C4-2B (cell line): ENCODE data around the gene XYLT1.

ENCODE experiments used
- H3K27ac ChIP-seq: fragments of 450-650 bp; 2 replicates; pipeline ENCODE4 v1.5.1; 2017
- CTCF ChIP-seq: fragments of 450-650 bp; conservative IDR thresholded peaks from 2 replicates; pipeline ENCODE4 v1.5.1; 2017; ENCODE audit warnings: mild to moderate bottlenecking
- ZFX ChIP-seq: fragments of 450-650 bp; IDR thresholded peaks from 2 replicates; pipeline ENCODE4 v1.6.1; 2017

Gene XYLT1

GRCh38 chr16:17224879-17225281, 245.9 kb downstream of the XYLT1 start:
- TF ChIP-seq CTCF (no peak), ZFX (no peak)
- H3K27ac ChIP-seq, result no peak overlapping the region

- no peak for TF ChIP-seq ZFX
- no peak for TF ChIP-seq CTCF
- no peak overlapping the region for H3K27ac ChIP-seq
Measured at GRCh38 chr16:17224350-17224749, 246.4 kb downstream of the XYLT1 start.

DNA sequence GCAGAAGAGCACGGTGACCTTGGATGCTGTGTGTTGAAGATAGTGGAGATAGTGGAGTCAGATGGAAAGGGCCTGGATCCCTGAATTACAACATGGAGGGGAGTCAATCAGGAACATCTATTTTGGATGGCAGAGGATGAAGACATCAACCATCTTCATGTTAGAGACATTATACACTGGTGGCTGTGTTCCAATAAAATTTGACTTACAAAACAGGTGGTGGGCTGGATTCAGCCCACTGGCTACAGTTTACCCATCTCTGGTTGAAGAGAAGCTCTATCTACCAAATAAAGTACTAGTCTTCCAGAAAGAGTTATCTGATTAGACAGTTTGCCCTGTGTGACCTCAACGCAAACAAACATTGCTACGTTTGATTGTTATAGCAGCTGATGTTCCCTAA, 247.2 kb downstream of the XYLT1 start:
- H3K27ac ChIP-seq, result no peak overlapping the region

GRCh38 chr16:17222871-17223401, 247.8 kb downstream of the XYLT1 start:
- no peak overlapping the region for H3K27ac ChIP-seq

More for the DNA sequence above, 247.2 kb downstream of the XYLT1 start:
- no peak for TF ChIP-seq CTCF
- TF ChIP-seq ZFX, result no peak

GRCh38 chr16:17219991-17220390, 250.8 kb downstream of the XYLT1 start:
- H3K27ac ChIP-seq, result no peak overlapping the region
- TF ChIP-seq CTCF (no peak), ZFX (no peak)

More at GRCh38 chr16:17222871-17223401, 247.8 kb downstream of the XYLT1 start:
- no peak for TF ChIP-seq CTCF
- TF ChIP-seq ZFX, result no peak

- no peak overlapping the region for H3K27ac ChIP-seq
- TF ChIP-seq ZFX (no peak), CTCF (no peak)
Measured at GRCh38 chr16:17215936-17216335, 254.8 kb downstream of the XYLT1 start.

- TF ChIP-seq CTCF, result no peak
- TF ChIP-seq ZFX, result no peak
- no peak overlapping the region for H3K27ac ChIP-seq
Measured at GRCh38 chr16:17215306-17215705, 255.5 kb downstream of the XYLT1 start.
